NOMO-1 treated with dmso at 0.1 percent for 144 hours (cell line): ENCODE data around the gene PLEKHA7.

Experiments
- DNase-seq: peaks from one replicate; lab custom pipeline; 2025; ENCODE audit not compliant: unreplicated experiment; lab: John Stamatoyannopoulos, UW

The PLEKHA7 gene

DNA sequence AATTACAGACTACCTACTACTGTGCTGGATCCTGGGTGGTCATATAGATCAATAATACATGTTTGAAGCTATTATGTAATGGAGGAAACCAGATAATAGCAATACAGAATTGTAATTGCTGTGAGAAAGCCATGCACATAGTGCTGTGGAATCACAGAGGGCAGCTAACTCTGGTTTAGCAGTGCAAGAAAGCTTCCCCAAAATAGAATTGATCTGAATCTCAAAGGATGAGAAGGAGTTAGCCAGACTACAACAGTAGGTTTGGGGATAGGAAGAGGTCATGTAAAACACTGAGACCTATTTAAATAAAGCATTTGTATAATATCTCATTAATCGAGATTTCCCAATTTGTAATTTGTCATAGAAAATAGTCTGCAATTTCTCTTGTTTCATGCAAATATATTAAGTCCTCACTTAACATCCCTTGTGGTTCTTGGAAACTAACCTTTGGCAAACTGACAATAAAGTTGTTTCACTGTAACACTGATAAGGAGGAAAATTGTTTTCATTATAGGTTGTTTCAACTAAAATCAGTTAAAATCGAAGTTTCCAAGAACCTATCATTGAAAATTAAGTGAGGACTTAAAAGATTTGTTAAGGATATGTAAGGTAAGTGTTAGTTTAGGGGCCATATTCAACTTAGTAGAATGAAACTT is 268.1 kb downstream of the PLEKHA7 start:
- no peak for DNase-seq

GRCh38 chr11:16744128-16744725 is 270.0 kb downstream of the PLEKHA7 start:
- no peak for DNase-seq

DNA sequence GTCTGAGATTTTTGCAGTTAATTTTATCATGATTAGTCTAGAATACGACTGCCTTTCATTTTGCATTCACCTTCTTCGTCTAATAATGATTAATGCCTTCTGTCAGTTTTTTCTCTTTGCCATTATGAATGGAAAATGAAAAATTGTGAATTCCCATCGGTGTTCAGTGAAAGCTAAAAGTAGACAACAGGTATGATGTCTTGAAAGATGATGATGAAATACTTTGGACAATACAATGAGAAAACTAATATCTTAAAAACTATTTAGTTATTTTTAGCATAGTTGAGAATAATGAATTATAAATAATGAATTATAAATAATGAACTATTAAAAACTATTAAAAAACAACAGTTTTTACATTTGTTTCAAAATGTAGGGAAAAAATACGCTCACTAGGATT is 270.7 kb downstream of the PLEKHA7 start:
- no peak for DNase-seq

- DNase-seq, result no peak
These were observed 272.7 kb downstream of the PLEKHA7 start for GRCh38 chr11:16741473-16741872.

GRCh38 chr11:16738947-16739815 is 275.0 kb downstream of the PLEKHA7 start:
- no peak for DNase-seq

- peak; percentile 94 for DNase-seq
These were observed 275.8 kb downstream of the PLEKHA7 start, which contains the start of gene C11orf58 for GRCh38 chr11:16738193-16738946. Gene C11orf58 (plus strand): TSS chr11:16738647. CDS start chr11:16738779, 132 bp downstream.

GRCh38 chr11:16737818-16738192 is 276.4 kb downstream of the PLEKHA7 start:
- DNase-seq, result no peak
